ENCODE results near the gene THNSL1.
A peak's percentile ranks its signal among the peaks of the same experiment; 100 is the strongest.

THNSL1 gene

DNA sequence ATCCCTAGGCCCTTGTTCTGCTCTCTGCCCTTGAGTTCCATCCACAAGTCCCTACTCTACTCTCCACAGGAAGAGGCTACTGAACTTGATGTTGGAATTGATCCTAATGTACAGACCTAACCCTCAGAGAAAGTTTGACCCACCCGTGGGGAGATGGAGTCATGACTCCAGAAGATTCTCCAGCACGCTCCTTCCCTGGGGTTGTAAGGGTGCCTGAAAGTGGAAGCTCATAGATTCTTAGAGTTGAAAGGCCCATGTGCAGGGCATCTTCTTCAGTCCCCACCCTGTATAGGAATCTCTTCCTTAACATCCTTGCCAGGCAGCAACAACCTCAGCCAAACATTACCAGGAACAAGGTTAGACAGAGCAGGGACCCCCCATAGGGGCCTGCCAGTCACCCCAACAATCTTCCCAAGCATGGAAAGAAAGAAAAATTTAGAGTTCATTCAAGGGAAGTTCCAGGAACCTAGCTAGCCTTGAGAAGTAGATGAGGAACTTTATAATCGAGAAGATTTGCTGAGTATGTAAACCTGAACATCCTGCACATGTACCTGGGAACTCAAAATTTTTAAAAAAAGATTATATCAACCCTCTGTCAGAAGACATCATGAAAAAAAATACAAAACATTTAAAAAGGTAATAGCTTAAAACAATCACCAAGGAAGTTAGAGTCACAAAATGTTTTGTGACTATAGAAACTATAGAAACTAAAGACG, 49.5 kb downstream of the THNSL1 start:
- Histone ChIP-seq H3K27me3 (replicated peaks) (no peaks in the 10 kb centered on the region), H3K4me3 (ENCODE audit: low read depth, low read length) (no peak overlapping the region), H3K27ac (no peak overlapping the region), H3K36me3 (replicated peaks) (no peaks in the 10 kb centered on the region)
- in situ Hi-C loops (cut with HindIII; ENCODE audit: low pct_ligation_motif_present, low sequenced_read_pairs) = no loop called here
- no peak for DNase-seq
- TF ChIP-seq, protein P1, sequence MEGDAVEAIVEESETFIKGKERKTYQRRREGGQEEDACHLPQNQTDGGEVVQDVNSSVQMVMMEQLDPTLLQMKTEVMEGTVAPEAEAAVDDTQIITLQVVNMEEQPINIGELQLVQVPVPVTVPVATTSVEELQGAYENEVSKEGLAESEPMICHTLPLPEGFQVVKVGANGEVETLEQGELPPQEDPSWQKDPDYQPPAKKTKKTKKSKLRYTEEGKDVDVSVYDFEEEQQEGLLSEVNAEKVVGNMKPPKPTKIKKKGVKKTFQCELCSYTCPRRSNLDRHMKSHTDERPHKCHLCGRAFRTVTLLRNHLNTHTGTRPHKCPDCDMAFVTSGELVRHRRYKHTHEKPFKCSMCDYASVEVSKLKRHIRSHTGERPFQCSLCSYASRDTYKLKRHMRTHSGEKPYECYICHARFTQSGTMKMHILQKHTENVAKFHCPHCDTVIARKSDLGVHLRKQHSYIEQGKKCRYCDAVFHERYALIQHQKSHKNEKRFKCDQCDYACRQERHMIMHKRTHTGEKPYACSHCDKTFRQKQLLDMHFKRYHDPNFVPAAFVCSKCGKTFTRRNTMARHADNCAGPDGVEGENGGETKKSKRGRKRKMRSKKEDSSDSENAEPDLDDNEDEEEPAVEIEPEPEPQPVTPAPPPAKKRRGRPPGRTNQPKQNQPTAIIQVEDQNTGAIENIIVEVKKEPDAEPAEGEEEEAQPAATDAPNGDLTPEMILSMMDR (IDR thresholded peaks at IDR 0.05; ENCODE audit: low read depth, low read length, missing control alignments) = no peak

DNA sequence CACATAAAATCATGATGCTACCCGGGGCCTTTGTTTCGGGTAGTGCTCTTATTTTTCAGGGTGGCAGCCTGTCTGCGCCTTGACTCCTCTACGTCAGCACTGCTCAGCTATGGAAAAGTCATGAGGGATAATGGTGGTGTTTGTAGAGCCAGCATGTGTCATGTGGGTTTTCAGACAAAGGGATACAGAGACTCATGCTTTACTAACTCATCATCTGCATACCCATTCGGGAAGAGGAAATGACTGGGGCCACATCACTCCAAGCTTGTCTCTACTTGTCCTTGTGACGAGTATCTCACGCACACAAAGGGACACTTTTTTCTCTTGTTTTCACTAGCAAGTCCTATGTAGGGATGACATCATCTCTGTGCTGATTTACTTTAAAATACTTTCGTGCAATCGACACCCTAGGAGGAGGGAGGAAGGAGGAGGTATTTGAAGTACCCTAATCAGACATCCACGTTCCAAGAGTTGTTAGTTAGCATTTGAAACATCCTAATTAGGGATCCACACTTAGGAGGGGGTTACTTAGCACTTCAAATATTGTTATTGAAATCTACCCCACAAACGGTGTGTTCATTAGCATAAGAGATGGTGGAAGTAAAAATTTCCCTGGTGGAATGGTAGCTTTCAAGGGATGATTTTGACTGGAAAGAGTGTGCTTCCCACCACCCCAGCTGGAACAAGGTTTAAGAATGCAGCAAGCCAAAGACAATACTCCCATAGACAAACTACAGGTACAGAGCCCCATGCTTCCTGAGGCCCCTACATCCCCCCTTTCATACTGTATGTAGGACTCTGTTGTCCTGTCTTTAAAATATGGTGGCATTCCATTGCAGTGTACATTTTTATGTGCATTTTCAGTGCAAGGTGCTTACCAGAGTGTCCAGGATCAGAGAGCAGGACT, 52.0 kb downstream of the THNSL1 start:
- TF ChIP-seq, protein P1 (IDR thresholded peaks at IDR 0.05; ENCODE audit: low read depth, low read length, missing control alignments) = no peak
- Histone ChIP-seq H3K4me3 (ENCODE audit: low read depth, low read length) (no peak overlapping the region), H3K27ac (peak overlapping the region; percentile 44), H3K27me3 (replicated peaks) (no peaks in the 10 kb centered on the region), H3K36me3 (replicated peaks) (no peaks in the 10 kb centered on the region)
- peak; percentile 80 for DNase-seq
- in situ Hi-C loops (cut with HindIII; ENCODE audit: low pct_ligation_motif_present, low sequenced_read_pairs) = no loop called here

- in situ Hi-C loops (cut with HindIII; ENCODE audit: low pct_ligation_motif_present, low sequenced_read_pairs) = no loop called here
- Histone ChIP-seq H3K4me3 (ENCODE audit: low read depth, low read length) (no peak overlapping the region), H3K27ac (no peak overlapping the region), H3K36me3 (replicated peaks) (no peaks in the 10 kb centered on the region), H3K27me3 (replicated peaks) (no peaks in the 10 kb centered on the region)
- TF ChIP-seq, protein P1 (IDR thresholded peaks at IDR 0.05; ENCODE audit: low read depth, low read length, missing control alignments) = no peak
- DNase-seq = no peak
Observed at GRCh38 chr10:25071227-25071626, 54.8 kb downstream of the THNSL1 start.

DNA sequence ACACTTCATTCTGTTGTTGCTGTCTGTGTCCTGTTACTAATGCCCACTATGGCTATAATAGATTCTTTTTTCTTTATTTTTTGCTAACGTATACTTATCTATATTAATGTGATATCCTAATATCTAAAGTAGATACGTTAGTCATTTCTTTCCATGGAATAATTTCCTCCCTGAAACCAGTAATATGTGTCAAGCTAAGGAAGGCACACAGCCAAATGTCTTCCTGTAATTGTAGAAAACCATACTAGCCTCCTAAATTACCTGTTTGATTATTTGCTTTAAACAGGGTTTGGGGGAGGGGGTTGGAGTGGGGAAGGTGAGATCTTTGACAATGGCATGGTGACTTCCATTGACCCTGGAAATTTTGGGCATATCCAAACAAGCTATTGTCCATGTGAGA, 56.4 kb downstream of the THNSL1 start:
- DNase-seq = no peak
- TF ChIP-seq, protein P1 (IDR thresholded peaks at IDR 0.05; ENCODE audit: low read depth, low read length, missing control alignments) = no peak
- H3K36me3 ChIP-seq (replicated peaks) = no peaks in the 10 kb centered on the region
- no peaks in the 10 kb centered on the region for H3K27me3 ChIP-seq (replicated peaks)
- no peak overlapping the region for H3K4me3 ChIP-seq (ENCODE audit: low read depth, low read length)
- in situ Hi-C loops (cut with HindIII; ENCODE audit: low pct_ligation_motif_present, low sequenced_read_pairs) = no loop called here
- no peak overlapping the region for H3K27ac ChIP-seq

GRCh38 chr10:25075825-25076224, 59.4 kb downstream of the THNSL1 start:
- Histone ChIP-seq H3K4me3 (ENCODE audit: low read depth, low read length) (no peak overlapping the region), H3K36me3 (replicated peaks) (no peaks in the 10 kb centered on the region), H3K27ac (no peak overlapping the region), H3K27me3 (replicated peaks) (no peaks in the 10 kb centered on the region)
- in situ Hi-C loops (cut with HindIII; ENCODE audit: low pct_ligation_motif_present, low sequenced_read_pairs) = no loop called here
- no peak for DNase-seq
- TF ChIP-seq, protein P1 (IDR thresholded peaks at IDR 0.05; ENCODE audit: low read depth, low read length, missing control alignments) = no peak

Measured in brain microvascular endothelial cell (primary cell).